B cell (primary cell): ENCODE measurements around the gene ISOC2.

Experiments used
- EZH2 ChIP-seq: IDR thresholded peaks from 2 replicates; pipeline ENCODE4 v1.6.1; 2012; ENCODE audit warnings: borderline replicate concordance, low read depth, mild to moderate bottlenecking, moderate library complexity, low read length; ENCODE audit not compliant: insufficient read depth, poor library complexity, severe bottlenecking
- TF ChIP-seq, protein P1 (sequence below): fragments of 200-600 bp; IDR thresholded peaks from one replicate; pipeline ENCODE4 v1.8.0; 2022; ENCODE audit warnings: antibody characterized with exemption, mild to moderate bottlenecking

- TF ChIP-seq, protein P1, sequence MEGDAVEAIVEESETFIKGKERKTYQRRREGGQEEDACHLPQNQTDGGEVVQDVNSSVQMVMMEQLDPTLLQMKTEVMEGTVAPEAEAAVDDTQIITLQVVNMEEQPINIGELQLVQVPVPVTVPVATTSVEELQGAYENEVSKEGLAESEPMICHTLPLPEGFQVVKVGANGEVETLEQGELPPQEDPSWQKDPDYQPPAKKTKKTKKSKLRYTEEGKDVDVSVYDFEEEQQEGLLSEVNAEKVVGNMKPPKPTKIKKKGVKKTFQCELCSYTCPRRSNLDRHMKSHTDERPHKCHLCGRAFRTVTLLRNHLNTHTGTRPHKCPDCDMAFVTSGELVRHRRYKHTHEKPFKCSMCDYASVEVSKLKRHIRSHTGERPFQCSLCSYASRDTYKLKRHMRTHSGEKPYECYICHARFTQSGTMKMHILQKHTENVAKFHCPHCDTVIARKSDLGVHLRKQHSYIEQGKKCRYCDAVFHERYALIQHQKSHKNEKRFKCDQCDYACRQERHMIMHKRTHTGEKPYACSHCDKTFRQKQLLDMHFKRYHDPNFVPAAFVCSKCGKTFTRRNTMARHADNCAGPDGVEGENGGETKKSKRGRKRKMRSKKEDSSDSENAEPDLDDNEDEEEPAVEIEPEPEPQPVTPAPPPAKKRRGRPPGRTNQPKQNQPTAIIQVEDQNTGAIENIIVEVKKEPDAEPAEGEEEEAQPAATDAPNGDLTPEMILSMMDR, result no peak
- TF ChIP-seq EZH2, result no peak
Observed at GRCh38 chr19:55479451-55480230, 18.2 kb upstream of the ISOC2 start.
